Stimulated activated CD8-positive, alpha-beta memory T cell treated with anti-CD3 and anti-CD28 coated beads, Interleukin-4, amount 100 ng/mL, for 24 hours (primary cell): Measurements from ENCODE around the gene TNIP1.

Experiments used
- DNase-seq: peaks from one replicate; pipeline ENCODE4 v3.0.0-alpha.2; 2020; ENCODE audit warnings: low read depth

TNIP1 gene

GRCh38 chr5:151106043-151106442 is 25.2 kb upstream of the TNIP1 start:
- no peak for DNase-seq

- no peak for DNase-seq
These were observed 24.7 kb upstream of the TNIP1 start for GRCh38 chr5:151105561-151105960.

DNA sequence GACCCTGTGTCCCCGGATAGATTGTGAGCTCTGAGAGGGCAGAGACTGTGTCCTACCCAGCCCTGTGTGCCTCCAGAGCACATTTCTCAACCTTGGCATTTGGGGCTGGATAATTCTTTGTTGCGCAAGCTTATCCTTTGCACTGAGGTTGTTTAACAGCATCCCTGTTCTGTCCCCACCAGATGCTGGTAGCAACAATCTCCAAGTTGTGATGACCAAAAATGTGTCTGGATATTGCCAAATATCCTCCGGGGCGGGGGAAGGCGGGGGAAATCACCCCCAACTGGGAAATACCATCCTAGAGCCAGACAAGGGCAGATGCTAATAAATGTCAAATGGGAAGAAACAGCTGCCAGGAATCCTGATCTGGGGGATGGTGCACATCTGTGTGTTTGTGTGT is 24.0 kb upstream of the TNIP1 start:
- no peak for DNase-seq

DNA sequence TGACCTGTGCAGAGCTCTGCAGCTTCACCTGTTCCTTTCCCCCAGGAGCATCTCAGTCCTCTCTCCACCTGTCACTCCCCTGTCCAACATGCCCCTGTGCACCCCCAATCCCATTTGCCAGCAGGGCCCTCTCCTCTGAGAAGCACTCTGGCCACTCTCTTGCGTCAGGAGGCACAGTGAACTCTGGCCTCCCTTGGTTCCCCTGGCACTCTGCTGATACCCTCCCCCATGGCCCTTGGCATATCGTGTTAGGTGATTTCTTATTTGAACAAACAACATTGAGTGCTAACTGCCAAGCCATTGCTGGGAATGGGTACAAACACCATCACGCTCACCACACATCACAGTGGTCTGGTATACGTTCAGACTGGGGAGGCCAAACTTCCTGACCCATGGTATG is 20.9 kb upstream of the TNIP1 start:
- DNase-seq = no peak

GRCh38 chr5:151101151-151101550 is 20.3 kb upstream of the TNIP1 start:
- no peak for DNase-seq

GRCh38 chr5:151100681-151101080 is 19.8 kb upstream of the TNIP1 start:
- no peak for DNase-seq

GRCh38 chr5:151098768-151099121 is 17.9 kb upstream of the TNIP1 start:
- DNase-seq = no peak

GRCh38 chr5:151097820-151098767 is 17.3 kb upstream of the TNIP1 start:
- DNase-seq = peak; percentile 19

- DNase-seq = no peak
These were observed 16.2 kb upstream of the TNIP1 start for GRCh38 chr5:151097061-151097460.

DNA sequence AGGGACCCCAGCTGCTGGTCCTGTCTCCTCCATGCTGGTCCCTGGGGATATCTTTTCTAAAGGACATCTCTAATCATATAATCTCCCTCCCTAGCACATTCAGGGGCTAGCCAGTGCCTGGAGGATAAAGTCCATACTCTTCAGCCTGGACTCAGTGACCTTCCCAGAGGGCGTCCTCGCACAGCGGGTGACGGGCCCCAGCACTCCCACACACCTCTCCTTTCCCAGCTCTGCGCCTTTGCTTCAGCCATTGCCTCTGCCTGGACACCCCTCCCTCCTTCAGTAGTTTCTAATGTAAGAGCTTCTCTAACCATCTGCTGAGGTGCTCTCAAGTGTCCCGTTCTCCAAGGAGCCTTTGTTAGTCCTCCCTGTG is 15.2 kb upstream of the TNIP1 start:
- no peak for DNase-seq

DNA sequence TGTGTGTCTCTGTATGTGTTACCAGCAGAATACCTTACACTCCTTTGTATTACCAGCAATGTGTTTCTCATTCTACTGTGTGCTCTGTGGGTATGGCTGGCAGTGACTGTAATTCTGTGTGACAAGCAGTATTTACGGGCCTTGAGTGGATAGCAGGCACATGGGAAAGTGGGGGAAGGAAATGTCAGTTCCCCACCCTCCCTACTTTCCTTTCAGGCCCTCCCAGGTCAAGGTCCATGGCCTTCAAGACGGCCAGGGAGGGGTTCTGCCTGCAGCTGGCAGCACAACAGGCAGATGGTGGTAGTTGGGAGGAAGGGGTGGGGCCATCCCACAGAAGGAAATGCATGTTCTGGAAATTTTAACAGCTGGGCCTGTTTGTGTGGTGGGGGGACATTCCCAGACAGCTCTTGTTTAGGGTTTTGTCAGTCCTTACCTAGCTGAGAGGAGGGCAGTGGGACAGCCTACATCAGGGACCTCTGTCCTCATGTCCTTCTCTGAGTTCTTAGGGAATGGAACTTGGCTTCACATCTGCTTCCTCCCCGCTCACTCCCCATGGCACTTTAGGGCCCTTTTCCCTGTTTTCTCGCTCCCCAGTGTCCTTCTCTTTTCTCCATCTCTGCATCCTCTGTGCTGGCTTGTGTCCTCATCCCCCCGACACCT is 14.6 kb upstream of the TNIP1 start:
- no peak for DNase-seq

DNA sequence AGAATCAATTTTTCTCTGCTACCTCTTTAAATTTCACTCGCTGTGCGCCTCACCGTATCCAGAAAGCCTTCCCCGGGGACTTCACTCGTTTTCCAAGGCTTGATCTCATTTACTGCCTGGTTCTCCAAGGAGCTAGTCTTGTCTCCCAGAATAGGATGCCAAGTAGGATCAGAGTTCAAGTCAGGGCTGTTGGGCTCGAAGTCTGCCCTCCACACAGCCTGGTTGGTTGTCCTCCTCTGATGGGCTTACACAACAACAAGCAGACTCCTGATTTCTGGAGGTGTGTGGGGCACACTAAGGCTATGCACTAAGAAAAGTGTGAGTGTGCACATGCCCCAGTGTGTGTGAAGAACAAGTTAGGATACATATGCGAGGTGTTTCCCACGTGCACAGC is 14.0 kb upstream of the TNIP1 start:
- DNase-seq = no peak

DNA sequence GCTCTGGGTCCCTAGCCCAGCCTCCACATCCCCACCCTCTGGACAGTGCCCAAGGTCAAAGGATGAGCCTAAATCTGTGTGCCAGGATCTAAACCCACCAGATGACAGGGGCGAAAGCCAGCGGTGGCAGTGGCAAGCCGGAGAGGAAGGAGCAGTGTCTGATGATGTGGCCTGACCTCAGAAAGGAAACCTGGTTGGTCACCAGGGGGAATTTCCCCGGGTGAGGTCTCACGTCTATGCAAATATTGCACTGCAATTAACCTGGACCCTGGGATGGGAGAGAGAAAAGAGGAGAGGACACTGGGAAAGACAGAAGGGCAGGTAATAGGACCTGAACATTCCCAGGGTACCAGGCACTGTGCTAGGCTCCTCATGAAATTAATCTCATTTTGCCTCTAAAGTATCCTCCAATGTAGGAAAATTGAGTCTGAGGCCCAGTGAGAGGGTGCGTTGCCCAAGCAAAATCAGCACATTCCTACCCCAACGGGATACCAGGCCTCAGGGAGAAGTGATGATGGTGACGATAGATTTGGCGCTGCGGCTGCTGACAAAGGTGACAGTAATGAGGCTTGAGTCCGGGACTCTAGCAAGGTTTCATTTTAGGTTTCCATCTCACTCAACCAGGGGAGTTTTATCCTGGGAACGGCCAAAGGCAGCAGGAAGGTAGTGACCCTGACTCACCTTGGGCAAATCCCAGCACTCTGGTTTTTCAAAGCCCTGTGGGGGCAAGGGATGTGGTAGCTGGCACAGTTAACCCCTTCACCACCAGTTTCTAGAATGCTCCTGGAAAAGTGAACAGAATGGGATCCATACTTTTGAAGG is 13.4 kb upstream of the TNIP1 start:
- DNase-seq = peak; percentile 49

GRCh38 chr5:151093476-151093889 is 12.6 kb upstream of the TNIP1 start:
- DNase-seq = no peak

GRCh38 chr5:151092762-151093161 is 11.9 kb upstream of the TNIP1 start:
- no peak for DNase-seq

DNA sequence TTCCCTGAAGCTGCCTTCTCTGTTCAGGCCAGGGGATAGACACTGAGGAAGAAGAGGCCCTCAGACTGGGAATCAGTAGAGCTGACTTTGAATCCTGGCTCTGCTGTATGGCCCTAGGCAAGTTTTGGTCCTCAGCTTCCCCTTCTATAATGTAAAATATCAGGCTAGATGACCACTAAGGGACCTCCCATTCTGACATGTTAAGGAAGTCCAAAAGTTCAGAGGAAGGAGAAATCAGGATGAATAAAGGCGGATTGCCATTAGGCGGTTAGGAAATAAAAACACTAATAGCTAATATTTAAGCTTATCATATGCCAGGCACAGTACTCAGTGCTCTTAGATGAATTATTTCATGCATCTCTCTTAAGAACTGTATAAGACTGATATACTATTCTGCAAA is 8.9 kb upstream of the TNIP1 start:
- DNase-seq = no peak

- no peak for DNase-seq
These were observed 8.2 kb upstream of the TNIP1 start for GRCh38 chr5:151088986-151089385.

DNA sequence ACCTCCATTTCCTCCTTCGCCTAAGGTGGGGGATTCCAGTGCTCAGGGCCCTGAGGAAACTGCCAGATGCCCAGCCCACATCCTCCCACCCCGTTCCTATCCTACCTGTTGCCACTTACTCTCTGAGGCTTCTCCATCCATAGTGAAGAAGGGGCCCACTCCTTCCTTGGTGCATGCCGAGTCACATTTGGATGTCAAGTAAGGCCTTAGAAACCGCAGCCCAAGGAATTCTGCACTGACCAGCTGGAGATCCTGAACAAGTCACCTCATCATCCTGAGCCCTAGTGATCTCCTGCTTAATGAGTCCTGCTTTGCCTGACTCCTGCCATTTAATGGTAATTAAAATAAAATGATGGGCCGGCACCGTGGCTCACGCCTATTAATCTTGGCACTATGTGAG is 6.7 kb upstream of the TNIP1 start:
- DNase-seq = no peak

DNA sequence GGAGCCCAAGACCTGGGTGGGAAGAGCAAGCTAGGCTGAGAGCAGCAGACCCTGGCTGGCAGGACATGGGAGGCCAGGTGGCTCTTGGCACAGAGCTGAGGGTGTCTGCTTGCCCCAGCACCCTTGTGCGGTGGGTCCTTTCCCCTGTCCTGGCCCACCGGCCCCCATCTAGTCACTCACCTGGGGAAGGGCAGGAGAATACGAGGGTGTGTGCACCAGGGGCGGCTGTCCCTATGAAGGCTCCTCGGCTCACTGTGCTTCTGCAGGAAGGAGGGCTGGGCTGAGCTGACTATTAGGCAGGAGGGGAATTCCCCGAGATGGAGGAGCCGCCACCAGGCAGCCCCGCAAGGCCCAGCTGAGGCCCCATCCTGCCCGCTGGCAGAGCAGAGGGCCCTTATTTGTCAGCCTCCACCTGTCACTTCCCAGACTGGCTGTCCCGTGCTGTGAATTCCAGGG is 6.1 kb upstream of the TNIP1 start:
- DNase-seq = peak; percentile 48

- no peak for DNase-seq
These were observed 5.5 kb upstream of the TNIP1 start for GRCh38 chr5:151086192-151086869.

GRCh38 chr5:151085517-151086041 is 4.7 kb upstream of the TNIP1 start:
- no peak for DNase-seq

DNA sequence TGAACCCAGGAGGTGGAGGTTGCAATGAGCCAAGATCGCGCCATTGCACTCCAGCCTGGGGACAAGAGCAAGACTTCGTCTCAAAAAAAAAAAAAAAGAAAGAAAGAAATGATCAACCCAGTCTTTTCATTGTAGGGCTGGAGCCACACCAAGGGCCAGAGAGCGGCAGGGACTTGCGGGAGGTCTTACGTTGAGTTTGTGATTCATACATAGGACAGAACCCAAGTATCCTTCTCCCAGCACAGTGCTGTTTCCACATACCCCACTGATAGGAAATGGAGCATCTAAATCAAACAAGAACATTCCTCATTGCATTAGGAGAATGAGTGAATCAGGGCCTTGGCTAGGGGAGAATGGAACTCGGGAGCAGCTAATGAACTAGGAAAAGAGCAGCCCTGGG is 3.5 kb upstream of the TNIP1 start:
- DNase-seq = no peak
